HT1080 (cell line): Measurements from ENCODE around the gene GARIN5A. TPM values are rescaled to one million over a fixed set of nuclear protein-coding genes. Genes with fewer than 3 reads are reported as not detected.
A peak's percentile ranks its signal among the peaks of the same experiment; 100 is the strongest.

Source experiments
- DNase-seq: peaks from one replicate; pipeline ENCODE4 v3.0.0-alpha.2; 2015; ENCODE audit warnings: low read depth
- total RNA-seq: library from RNA; depleted of rRNA; stranded (reverse); fragments of >200 nt; shearing (Covaris generic); gene quantifications from 2 replicates; pipeline ENCODE4 v1.2.3, GENCODE V29; 2014

The GARIN5A gene
- total RNA-seq, 1 experiment from 2014 or later: 0.37 TPM

DNA sequence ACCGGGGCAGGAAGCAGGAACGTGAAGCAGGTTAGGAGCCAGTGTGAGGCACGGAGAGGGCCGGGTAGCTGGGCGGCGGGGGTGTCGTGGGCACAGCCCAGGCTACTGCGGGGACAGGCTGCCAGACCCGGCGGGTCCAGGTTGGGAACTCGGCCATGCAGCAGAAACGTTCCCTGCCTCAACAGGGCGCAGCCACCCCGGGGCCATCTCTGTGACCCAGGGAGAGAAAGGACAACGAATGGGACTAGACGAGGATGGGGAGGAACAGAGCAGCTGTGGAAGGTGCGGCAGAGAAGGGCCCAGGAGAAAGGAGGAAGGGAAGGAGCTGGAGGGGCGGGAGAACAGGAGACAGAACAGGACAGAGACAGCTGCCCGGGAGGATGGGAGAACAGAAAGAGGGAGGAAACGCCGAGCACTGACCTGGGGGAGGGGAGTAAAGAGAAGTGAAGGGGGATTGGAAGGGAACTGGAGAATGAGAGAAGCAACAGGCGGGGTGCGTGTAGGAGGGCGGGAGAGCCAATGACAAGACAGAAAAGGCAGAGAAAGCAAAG lies 12.9 kb upstream of the GARIN5A start:
- no peak for DNase-seq

- DNase-seq: no peak
Measured at GRCh38 chr19:50488389-50489194, 11.9 kb upstream of the GARIN5A start.

DNA sequence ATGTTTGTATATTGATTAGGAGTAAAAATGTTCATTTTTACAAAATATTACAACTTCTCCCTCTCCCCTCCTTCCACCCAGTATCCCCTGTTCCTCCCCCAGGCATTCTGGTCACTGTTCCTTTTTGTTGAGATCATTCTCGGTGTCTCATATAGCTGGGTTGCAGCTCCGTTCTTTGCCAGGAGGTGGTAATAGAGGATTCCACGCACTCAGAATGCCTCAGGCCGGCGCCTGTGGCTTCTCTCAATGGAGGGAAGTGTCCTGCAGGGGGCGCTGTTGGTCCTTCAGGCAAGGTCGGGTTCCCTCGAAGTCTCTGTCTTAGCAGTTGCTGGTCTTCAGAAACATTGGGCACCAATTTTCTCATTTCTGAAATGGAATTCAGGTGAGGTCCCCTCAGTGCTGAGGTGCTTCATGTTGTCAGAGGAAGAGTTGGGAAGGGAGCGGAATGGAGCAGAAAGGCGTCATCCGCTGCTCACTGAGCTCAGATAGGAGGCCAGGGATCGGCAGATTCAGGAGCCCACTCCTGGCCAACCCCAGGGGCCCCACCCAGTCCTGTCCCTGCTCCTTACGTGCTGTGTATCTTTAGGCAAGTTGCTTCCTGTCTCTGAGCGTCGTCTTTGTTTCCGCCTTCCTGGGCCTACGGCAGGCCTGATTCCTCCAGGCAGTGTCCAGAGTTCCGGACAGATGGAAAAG lies 10.3 kb upstream of the GARIN5A start:
- DNase-seq: peak; percentile 70

GRCh38 chr19:50485284-50485955 lies 8.8 kb upstream of the GARIN5A start:
- no peak for DNase-seq

DNA sequence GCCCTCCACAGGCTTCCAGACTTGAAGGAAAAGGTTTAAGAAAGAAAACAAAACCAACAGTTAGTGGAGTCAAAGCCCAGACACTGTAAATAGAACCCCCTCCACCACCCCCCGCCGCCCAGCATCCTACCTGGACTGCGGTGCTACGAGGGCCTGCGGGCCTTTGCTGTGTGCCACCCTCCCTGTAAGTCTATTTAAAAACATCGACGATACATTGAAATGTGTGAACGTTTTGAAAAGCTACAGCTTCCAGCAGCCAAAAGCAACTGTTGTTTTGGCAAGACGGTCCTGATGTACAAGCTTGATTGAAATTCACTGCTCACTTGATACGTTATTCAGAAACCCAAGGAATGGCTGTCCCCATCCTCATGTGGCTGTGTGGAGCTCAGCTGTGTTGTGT lies 6.3 kb upstream of the GARIN5A start:
- DNase-seq: no peak

DNA sequence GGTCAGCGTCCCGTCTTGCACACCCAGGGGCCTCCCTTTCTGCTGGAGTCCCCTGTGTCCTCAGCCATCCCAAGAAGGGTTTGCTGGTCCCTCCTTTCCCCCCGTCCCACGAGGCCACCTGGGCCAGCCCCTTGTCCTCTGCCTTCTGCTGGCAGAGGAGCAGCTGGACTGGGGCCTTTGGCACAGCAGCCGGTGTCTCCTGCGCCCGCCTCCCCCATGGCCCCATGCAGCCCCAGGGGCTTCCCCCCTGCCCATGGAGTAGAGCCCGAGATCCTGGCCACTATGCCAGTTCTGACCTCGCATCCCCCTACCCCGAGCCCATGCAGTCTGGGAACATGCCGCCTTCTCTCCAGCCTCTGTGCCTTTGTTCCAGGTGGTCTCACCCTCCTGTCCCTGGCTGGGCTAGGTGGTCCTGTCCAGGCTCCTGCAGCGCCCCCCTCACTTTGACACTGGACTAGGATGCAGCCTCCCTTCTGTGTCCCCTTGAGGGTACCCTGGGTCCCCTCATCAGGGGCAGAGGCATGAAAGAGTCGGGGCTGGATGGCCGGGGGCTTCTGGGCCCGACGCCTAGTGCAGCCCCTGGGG lies 5.7 kb upstream of the GARIN5A start:
- DNase-seq: no peak

- DNase-seq: no peak
Measured at GRCh38 chr19:50481351-50482149, 4.9 kb upstream of the GARIN5A start.

- no peak for DNase-seq
Measured at GRCh38 chr19:50480281-50481111, 3.8 kb upstream of the GARIN5A start.

DNA sequence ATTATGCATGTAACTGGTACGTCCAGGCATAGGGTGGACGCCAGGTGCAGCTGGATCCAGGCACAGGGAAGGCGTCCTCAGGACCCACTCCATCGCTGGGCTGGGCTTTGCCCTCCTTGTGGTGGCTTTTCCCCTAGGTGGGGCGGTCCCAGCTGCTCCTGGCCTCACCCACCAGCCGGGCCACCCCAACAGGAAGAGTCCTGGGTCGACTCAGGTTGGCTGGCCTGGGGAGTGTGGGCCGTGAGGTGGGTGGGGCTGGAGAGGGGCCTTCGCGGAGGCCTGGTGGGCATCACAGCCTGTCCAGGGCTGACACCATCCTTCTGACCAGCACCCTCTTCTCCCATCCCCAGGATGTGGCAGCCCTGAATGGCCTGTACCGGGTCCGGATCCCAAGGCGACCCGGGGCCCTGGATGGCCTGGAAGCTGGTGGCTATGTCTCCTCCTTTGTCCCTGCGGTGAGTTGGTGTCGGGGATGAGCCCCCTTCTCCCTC lies 3.2 kb upstream of the GARIN5A start:
- DNase-seq: no peak

DNA sequence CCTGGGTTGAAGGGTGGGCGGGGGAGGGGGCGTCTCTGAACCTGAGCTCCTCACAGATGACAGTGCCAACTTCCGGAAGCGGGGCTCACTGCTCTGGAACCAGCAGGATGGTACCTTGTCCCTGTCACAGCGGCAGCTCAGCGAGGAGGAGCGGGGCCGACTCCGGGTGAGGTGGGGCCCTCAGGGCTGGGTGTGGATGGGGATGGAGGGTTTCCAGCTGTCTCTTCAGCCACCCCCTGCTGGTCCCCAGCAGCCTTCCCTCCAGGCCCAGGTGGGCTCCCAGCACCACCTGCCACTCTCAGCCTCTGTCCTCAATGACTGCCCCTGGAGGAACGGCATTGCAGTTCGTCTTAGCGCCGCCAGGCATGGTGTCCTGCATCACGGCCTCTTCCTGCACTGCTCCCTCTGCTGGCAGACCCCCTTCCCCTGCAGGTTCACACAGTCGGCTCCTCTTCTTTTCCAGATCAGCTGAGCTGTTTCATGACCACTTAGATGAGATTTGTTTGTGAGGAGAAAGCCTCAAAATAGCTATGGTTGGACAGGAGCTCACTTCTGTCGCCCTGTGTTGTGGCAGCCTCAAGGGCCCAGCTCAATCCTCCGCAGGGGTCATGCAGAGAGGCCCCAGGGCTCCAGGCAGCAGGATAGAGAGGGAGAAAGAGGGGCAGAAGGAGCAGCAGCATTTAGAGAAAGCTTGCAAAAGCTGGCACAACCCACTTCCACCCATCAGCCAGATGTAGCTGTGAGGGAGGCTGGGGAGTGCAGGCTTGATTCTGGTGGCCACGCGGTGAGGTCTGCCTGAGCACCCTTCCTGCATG lies 2.5 kb upstream of the GARIN5A start:
- DNase-seq: peak; percentile 32

GRCh38 chr19:50477751-50478515 lies 1.3 kb upstream of the GARIN5A start:
- no peak for DNase-seq

GRCh38 chr19:50476907-50477238 lies 225 bp upstream of the GARIN5A start:
- no peak for DNase-seq

DNA sequence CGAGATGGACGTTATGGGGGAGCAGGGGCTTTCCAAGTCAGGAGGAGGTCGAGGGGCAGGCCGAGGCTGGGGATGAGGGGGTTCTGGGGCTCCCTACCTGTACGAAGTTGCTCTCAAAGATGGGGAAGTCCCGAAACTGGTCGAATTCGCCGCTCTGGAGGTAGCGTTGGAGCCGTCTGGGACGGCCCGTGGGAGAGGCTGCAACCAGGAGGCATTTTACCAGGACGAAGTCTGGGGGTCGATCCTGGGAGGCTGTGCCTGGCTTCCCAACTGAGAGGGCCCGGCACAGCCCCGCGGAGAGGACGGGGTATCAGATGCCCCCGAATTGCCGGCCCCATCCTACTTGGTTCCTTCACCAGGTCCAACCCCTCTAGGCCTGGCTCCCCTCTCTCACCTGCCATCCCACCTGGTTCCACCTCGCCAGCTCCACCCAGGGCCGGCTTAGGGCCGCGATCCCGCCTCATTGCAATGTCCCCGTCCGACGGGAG lies 868 bp downstream of the GARIN5A start:
- DNase-seq: no peak

DNA sequence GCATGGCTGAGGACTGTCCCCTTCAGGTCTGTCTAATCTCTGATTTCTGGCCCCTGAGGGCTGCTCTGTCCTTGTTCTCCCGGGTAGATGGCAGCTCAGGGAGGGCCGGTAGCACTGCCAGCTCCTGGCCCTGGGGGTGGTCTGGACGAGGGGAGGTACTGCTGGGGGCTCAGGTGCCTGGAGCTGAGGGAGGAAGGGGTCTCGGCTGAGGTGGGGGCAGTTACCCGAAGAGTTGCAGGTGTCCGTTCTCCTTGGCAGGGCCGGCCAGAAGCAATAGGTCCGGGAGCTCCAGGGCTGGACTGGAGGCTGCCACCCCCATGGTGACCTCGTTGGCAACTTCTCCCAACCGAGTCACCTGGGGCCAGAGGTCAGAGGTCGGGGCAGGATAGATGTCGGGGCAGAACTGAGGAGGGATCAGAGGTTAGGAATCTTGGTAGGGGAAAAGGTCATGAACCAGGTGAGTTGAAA lies 1.5 kb downstream of the GARIN5A start:
- no peak for DNase-seq

GRCh38 chr19:50473336-50473735 lies 3.3 kb downstream of the GARIN5A start:
- peak; percentile 40 for DNase-seq

GRCh38 chr19:50468818-50469217 lies 7.8 kb downstream of the GARIN5A start:
- no peak for DNase-seq

- DNase-seq: no peak
Measured at GRCh38 chr19:50467566-50467965, 9.1 kb downstream of the GARIN5A start.

DNA sequence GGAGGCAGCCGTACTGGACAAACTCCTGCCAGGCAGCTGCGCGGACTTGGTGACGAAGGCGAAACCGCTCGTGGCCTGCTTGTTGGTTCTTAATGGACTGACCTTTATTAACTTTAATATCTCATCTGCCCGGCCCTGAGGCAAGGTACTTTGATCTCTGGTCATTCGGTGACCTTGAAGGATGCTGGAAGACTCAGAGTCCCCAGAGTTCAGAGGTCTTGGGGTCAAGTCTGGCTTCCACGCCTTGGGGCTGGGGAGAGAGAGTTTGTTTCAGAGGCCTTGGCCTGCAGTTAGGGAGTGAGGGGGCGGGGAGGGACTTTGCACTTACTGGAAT lies 10.0 kb downstream of the GARIN5A start:
- no peak for DNase-seq
